CD14-positive monocyte (primary cell): ENCODE measurements around the gene C4orf36. TPM values are rescaled to one million over a fixed set of nuclear protein-coding genes. Genes with fewer than 3 reads are reported as not detected.

Experiments used
- DNase-seq, 3 donors: peaks; one replicate each; pipeline ENCODE4 v3.0.0-alpha.2; 2011 to 2022
- H2AFZ ChIP-seq: 2 replicates; pipeline ENCODE4 v1.6.0; 2012; ENCODE audit warnings: mild to moderate bottlenecking, low read depth, low read length, inconsistent platforms; ENCODE audit not compliant: insufficient read depth, poor library complexity, severe bottlenecking
- H3K27ac ChIP-seq, 2 donors: 1 replicate in 1 of 2; 2 replicates in 1 of 2; pipeline ENCODE4 v1.5.1; 2012 to 2013; ENCODE audit warnings: low read length in 2 of 2, control low read depth in 1 of 2, inconsistent platforms in 1 of 2, low read depth in 1 of 2, mild to moderate bottlenecking in 1 of 2
- H3K27me3 ChIP-seq, 2 donors: one replicate each; pipeline versions ENCODE4 v1.6.0 to v1.6.1; 2011 to 2013; ENCODE audit warnings: low read length in 2 of 2; ENCODE audit not compliant: control insufficient read depth in 2 of 2, insufficient read depth in 2 of 2
- H3K36me3 ChIP-seq, 2 donors: replicated peaks in 1 of 2; 1 replicate in 1 of 2; 2 replicates in 1 of 2; pipeline versions ENCODE4 v1.5.1 to v1.6.1; 2012 to 2013; ENCODE audit warnings: low read length in 2 of 2, control low read depth in 1 of 2, inconsistent platforms in 1 of 2, mild to moderate bottlenecking in 1 of 2; ENCODE audit not compliant: insufficient read depth in 2 of 2, control insufficient read depth in 1 of 2
- H3K4me1 ChIP-seq, 2 donors: 1 replicate in 1 of 2; 2 replicates in 1 of 2; pipeline versions ENCODE4 v1.5.1 to v1.6.1; 2012 to 2013; ENCODE audit warnings: low read length in 2 of 2, control low read depth in 1 of 2, inconsistent platforms in 1 of 2, mild to moderate bottlenecking in 1 of 2, moderate library complexity in 1 of 2; ENCODE audit not compliant: insufficient read depth in 2 of 2, control insufficient read depth in 1 of 2
- H3K4me2 ChIP-seq: replicated peaks from 2 replicates; pipeline ENCODE3; 2012; ENCODE audit warnings: low read length, moderate library complexity, mild to moderate bottlenecking; ENCODE audit not compliant: poor library complexity, severe bottlenecking; ENCODE audit errors: extremely low read depth
- H3K4me3 ChIP-seq, 3 experiments: fragments of 200-600 bp in 1 of 3; sonication (generic) in 1 of 3; replicated peaks in 1 of 3; 1 replicate in 2 of 3; 2 replicates in 1 of 3; pipeline ENCODE4 v1.5.1; 2011 to 2013; ENCODE audit warnings: low read length in 3 of 3, mild to moderate bottlenecking in 3 of 3, control low read depth in 2 of 3, low read depth in 2 of 3, inconsistent platforms in 1 of 3, moderate library complexity in 1 of 3
- H3K79me2 ChIP-seq: 2 replicates; pipeline ENCODE4 v1.6.0; 2012; ENCODE audit warnings: mild to moderate bottlenecking, control low read depth, inconsistent platforms, low read length, moderate library complexity; ENCODE audit not compliant: insufficient read depth
- H3K9ac ChIP-seq: 2 replicates; pipeline ENCODE4 v1.6.0; 2017; ENCODE audit warnings: low read length, mild to moderate bottlenecking; ENCODE audit not compliant: insufficient read depth, poor library complexity, severe bottlenecking
- H3K9me3 ChIP-seq, 2 donors: replicated peaks in 1 of 2; 1 replicate in 1 of 2; 2 replicates in 1 of 2; pipeline versions ENCODE4 v1.5.1 to v1.6.1; 2012 to 2013; ENCODE audit warnings: low read length in 2 of 2, control low read depth in 1 of 2; ENCODE audit not compliant: control insufficient read depth in 1 of 2, insufficient read depth in 1 of 2
- H4K20me1 ChIP-seq: 2 replicates; pipeline ENCODE4 v1.6.0; 2012; ENCODE audit warnings: mild to moderate bottlenecking, low read length, control low read depth, moderate library complexity; ENCODE audit not compliant: insufficient read depth
- H3K27ac Mint-ChIP-seq, 7 donors: one replicate each; pipeline ENCODE4 v1.8.0; 2020; ENCODE audit warnings: mild to moderate bottlenecking in 7 of 7, mixed read lengths in 7 of 7, moderate library complexity in 6 of 7, inconsistent platforms in 2 of 7
- H3K27me3 Mint-ChIP-seq, 3 donors: one replicate each; pipeline ENCODE4 v1.8.0; 2021 to 2022; ENCODE audit warnings: low read depth in 3 of 3, mild to moderate bottlenecking in 3 of 3, mixed read lengths in 3 of 3, moderate library complexity in 3 of 3, inconsistent platforms in 1 of 3
- H3K36me3 Mint-ChIP-seq, 2 donors: one replicate each; pipeline ENCODE4 v1.8.0; 2020; ENCODE audit warnings: mixed read lengths in 2 of 2, inconsistent platforms in 1 of 2, mild to moderate bottlenecking in 1 of 2
- H3K4me1 Mint-ChIP-seq: one replicate; pipeline ENCODE4 v1.8.0; 2020; ENCODE audit warnings: mild to moderate bottlenecking, mixed read lengths
- H3K4me3 Mint-ChIP-seq, 2 donors: one replicate each; pipeline ENCODE4 v1.8.0; 2020; ENCODE audit warnings: mild to moderate bottlenecking in 2 of 2, mixed read lengths in 2 of 2, moderate library complexity in 1 of 2
- H3K9me3 Mint-ChIP-seq, 7 donors: one replicate each; pipeline ENCODE4 v1.8.0; 2020 to 2022; ENCODE audit warnings: mixed read lengths in 7 of 7, mild to moderate bottlenecking in 6 of 7, moderate library complexity in 6 of 7, inconsistent platforms in 2 of 7
- WGBS: methylation state at CpG from one replicate; pipeline ENCODE4 v1.1.5; 2013; ENCODE audit warnings: missing lambda C conversion rate; ENCODE audit not compliant: insufficient coverage; 5-methylcytosine and 5-hydroxymethylcytosine counted together
- intact Hi-C, 2 donors: fragments of 100-400 bp; cut with micrococcal nuclease; formaldehyde crosslinking; loops; one replicate each; pipeline versions ENCODE4 v1.15.0 to v1.15.1; 2023
- polyA plus RNA-seq, 3 donors: library from polyadenylated mRNA; depleted of rRNA in 1 of 3; unstranded in 2 of 3; stranded (reverse) in 1 of 3; fragments of 300-500 nt in 2 of 3; fragments of >200 nt in 1 of 3; fragmentation: Illumina TruSeq in 2 of 3; gene quantifications; 1 replicate in 2 of 3; 2 replicates in 1 of 3; pipeline ENCODE4 v1.2.3, GENCODE V29; 2012 to 2021
- TF ChIP-seq, protein P1 (sequence below): fragments of 200-600 bp; IDR thresholded peaks from one replicate; pipeline ENCODE4 v1.8.0; 2022; ENCODE audit warnings: antibody characterized with exemption, mild to moderate bottlenecking

Gene C4orf36
- polyA plus RNA-seq, 3 donors: 0.14 TPM; not detected in 2

DNA sequence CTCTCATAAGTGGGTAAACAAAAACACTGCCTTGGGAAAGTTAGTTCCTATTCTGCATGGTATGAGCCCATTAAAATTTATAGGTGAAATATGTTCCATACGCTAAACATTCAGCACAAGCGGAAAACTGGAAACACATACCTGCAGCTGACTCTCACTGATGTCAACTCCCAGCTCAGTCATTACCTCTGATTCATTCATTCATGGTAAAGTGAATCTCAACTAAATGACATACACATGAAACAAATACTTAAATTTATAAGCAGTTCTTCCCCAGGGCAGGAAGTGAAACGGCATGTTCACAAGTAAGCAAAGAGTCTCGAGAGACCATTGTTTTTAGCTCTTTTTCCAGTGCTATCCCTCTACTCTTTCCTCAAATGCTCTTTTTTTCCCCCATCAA is 44.7 kb downstream of the C4orf36 start:
- Histone ChIP-seq H3K36me3 (no peaks in the 10 kb centered on the region), H3K9me3 (no peaks in the 10 kb centered on the region), H3K4me3 (no peak overlapping the region), H2AFZ (no peak overlapping the region), H3K9ac (no peak overlapping the region), H3K4me1 (no peaks in the 10 kb centered on the region), H4K20me1 (no peaks in the 10 kb centered on the region), H3K79me2 (no peaks in the 10 kb centered on the region), H3K27me3 (no peaks in the 10 kb centered on the region), H3K27ac (no peak overlapping the region), H3K4me2 (no peak overlapping the region)
- H3K4me3 Mint-ChIP-seq: no peak overlapping the region
- no peak for DNase-seq
- H3K4me1 Mint-ChIP-seq: peaks cover 5% of the 10 kb centered on the region
- TF ChIP-seq, protein P1, sequence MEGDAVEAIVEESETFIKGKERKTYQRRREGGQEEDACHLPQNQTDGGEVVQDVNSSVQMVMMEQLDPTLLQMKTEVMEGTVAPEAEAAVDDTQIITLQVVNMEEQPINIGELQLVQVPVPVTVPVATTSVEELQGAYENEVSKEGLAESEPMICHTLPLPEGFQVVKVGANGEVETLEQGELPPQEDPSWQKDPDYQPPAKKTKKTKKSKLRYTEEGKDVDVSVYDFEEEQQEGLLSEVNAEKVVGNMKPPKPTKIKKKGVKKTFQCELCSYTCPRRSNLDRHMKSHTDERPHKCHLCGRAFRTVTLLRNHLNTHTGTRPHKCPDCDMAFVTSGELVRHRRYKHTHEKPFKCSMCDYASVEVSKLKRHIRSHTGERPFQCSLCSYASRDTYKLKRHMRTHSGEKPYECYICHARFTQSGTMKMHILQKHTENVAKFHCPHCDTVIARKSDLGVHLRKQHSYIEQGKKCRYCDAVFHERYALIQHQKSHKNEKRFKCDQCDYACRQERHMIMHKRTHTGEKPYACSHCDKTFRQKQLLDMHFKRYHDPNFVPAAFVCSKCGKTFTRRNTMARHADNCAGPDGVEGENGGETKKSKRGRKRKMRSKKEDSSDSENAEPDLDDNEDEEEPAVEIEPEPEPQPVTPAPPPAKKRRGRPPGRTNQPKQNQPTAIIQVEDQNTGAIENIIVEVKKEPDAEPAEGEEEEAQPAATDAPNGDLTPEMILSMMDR: no peak
- intact Hi-C loops: no loop called here
- H3K36me3 Mint-ChIP-seq: no peaks in the 10 kb centered on the region
- 83% methylated on average over 1 of the region's 4 CpGs for WGBS
- H3K9me3 Mint-ChIP-seq: peaks cover 0 to 8% (median 4%) of the 10 kb centered on the region in 7 donors
- peaks cover 0 to 2% (median 0%) of the 10 kb centered on the region in 3 donors for H3K27me3 Mint-ChIP-seq
- no peak overlapping the region for H3K27ac Mint-ChIP-seq

DNA sequence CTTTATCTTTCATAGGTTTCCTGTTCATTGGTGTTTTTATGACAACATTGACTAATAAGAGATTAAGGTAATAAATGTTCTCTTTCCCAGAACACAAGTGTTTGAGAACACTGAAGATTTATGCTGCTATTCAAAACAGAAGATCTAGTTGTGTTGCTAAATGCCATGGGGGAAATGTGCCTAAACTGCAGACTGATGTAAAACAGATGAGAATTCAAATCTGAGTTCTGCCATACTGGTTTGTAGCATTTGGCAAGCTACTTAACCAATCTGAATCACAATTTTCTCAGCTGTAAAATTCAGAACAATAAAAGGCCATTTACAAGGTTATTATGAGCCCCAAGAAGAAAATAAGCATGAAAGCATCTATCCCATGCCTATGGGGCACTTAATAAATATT is 45.3 kb downstream of the C4orf36 start:
- H3K79me2 ChIP-seq: no peaks in the 10 kb centered on the region
- no peak overlapping the region for H3K4me2 ChIP-seq
- Mint-ChIP-seq H3K4me1 (peaks cover 5% of the 10 kb centered on the region), H3K27ac (no peak overlapping the region), H3K9me3 (peaks cover 0 to 11% (median 4%) of the 10 kb centered on the region in 7 donors), H3K36me3 (no peaks in the 10 kb centered on the region), H3K4me3 (no peak overlapping the region), H3K27me3 (peaks cover 0 to 2% (median 0%) of the 10 kb centered on the region in 3 donors)
- no peaks in the 10 kb centered on the region for H4K20me1 ChIP-seq
- no peak overlapping the region for H3K27ac ChIP-seq
- H3K4me1 ChIP-seq: no peaks in the 10 kb centered on the region
- no peak overlapping the region for H2AFZ ChIP-seq
- TF ChIP-seq, protein P1: no peak
- intact Hi-C loops: no loop called here
- no peaks in the 10 kb centered on the region for H3K27me3 ChIP-seq
- no peak overlapping the region for H3K4me3 ChIP-seq
- DNase-seq: no peak
- H3K9ac ChIP-seq: no peak overlapping the region
- no peaks in the 10 kb centered on the region for H3K9me3 ChIP-seq
- H3K36me3 ChIP-seq: no peaks in the 10 kb centered on the region
